ENCODE measurements around the gene CNGA3. TPM values are rescaled to one million over a fixed set of nuclear protein-coding genes. Genes with fewer than 3 reads are reported as not detected.

CNGA3 gene
- total RNA-seq, 4 donors from 2014 or later, result 0.40 to 1.8 (median 1.6) TPM; not detected in 1

DNA sequence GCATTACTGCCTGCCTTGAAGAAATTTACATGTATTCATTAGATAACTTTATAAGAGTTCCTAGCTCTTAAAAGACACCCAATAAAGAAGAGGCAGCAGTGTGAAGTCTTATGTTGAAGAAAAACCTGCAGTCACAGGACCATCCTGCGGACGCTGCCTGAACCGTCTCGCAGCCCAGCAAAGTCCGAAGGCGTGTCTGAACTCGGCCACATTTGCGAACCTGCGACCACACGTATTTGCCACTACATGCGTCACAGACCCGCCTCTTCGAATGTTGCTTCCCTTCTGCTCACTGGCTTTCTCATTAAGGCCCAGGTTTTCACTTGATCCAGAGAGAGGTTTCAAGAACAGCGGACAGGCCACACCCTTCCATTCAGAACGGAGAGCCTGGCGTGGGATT is 41.2 kb downstream of the CNGA3 start:
- intact Hi-C loops (cut with DNase I; ENCODE audit: low total_unique reads) (no loop called here), in situ Hi-C loops (cut with MboI; ENCODE audit: low pct_ligation_motif_present in 1 of 4, low pct_unique_long_range_greater_than_20kb in 1 of 4, low sequenced_read_pairs in 3 of 4) (loop anchor here (5.0 to 25.0 kb wide), 3 partner anchors 575 to 585 kb away; no protein-coding TSS in a partner anchor)
- Histone ChIP-seq H3K4me3 (no peak overlapping the region), H3K9me3 (no peaks in the 10 kb centered on the region), H3K4me1 (peaks cover 0 to 3% (median 1%) of the 10 kb centered on the region in 4 donors), H3K27me3 (no peaks in the 10 kb centered on the region), H3K36me3 (no peaks in the 10 kb centered on the region), H3K27ac (no peak overlapping the region)
- DNase-seq, result no peak
- 94% methylated on average over 16 of the region's 16 CpGs; no CpG with 5 or more reads in 1 of the 2 donors for WGBS, 2 donors (ENCODE audit: low coverage in 1 of 2)
- TF ChIP-seq POLR2A (IDR thresholded peaks at IDR 0.05) (no peak), POLR2AphosphoS5 (IDR thresholded peaks at IDR 0.05) (no peak), EP300 (IDR thresholded peaks at IDR 0.05; ENCODE audit: low read depth) (no peak)
- TF ChIP-seq, protein P1, sequence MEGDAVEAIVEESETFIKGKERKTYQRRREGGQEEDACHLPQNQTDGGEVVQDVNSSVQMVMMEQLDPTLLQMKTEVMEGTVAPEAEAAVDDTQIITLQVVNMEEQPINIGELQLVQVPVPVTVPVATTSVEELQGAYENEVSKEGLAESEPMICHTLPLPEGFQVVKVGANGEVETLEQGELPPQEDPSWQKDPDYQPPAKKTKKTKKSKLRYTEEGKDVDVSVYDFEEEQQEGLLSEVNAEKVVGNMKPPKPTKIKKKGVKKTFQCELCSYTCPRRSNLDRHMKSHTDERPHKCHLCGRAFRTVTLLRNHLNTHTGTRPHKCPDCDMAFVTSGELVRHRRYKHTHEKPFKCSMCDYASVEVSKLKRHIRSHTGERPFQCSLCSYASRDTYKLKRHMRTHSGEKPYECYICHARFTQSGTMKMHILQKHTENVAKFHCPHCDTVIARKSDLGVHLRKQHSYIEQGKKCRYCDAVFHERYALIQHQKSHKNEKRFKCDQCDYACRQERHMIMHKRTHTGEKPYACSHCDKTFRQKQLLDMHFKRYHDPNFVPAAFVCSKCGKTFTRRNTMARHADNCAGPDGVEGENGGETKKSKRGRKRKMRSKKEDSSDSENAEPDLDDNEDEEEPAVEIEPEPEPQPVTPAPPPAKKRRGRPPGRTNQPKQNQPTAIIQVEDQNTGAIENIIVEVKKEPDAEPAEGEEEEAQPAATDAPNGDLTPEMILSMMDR (IDR thresholded peaks at IDR 0.05), result no peak

DNA sequence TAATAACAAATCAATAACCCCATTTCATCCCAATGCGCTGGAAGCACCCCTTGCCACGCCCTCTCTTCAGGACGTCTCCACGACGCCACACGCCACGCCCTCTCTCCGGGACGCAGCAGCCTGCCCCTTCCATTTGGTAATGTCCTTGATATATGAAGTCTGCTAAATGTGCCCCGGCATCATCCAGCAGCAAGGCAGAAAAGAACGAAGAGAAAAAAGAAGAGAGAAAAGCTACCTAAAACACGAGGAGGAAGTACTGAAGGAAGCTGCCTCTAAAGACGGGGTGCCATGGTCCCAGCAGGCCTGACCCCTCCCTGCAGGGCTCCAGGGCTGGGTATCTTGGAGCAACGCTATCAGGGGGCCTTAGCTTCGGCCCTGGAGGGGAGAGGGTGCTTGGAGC is 41.8 kb downstream of the CNGA3 start:
- DNase-seq, result no peak
- in situ Hi-C loops (cut with MboI; ENCODE audit: low pct_ligation_motif_present in 1 of 4, low pct_unique_long_range_greater_than_20kb in 1 of 4, low sequenced_read_pairs in 3 of 4) (loop anchor here (5.0 to 25.0 kb wide), 3 partner anchors 576 to 586 kb away; no protein-coding TSS in a partner anchor), intact Hi-C loops (cut with DNase I; ENCODE audit: low total_unique reads) (no loop called here)
- H3K36me3 ChIP-seq, result no peaks in the 10 kb centered on the region
- H3K9me3 ChIP-seq, result no peaks in the 10 kb centered on the region
- H3K27ac ChIP-seq, result no peak overlapping the region
- H3K4me3 ChIP-seq, result no peak overlapping the region
- peaks cover 0 to 3% (median 1%) of the 10 kb centered on the region in 4 donors for H3K4me1 ChIP-seq
- 73 to 79% methylated on average over 12 to 15 of the region's 15 CpGs for WGBS, 2 donors (ENCODE audit: low coverage in 1 of 2)
- TF ChIP-seq POLR2A (IDR thresholded peaks at IDR 0.05), result no peak
- TF ChIP-seq, protein P1 (IDR thresholded peaks at IDR 0.05), result no peak
- no peak for TF ChIP-seq EP300 (IDR thresholded peaks at IDR 0.05; ENCODE audit: low read depth)
- TF ChIP-seq POLR2AphosphoS5 (IDR thresholded peaks at IDR 0.05), result no peak
- H3K27me3 ChIP-seq, result no peaks in the 10 kb centered on the region

DNA sequence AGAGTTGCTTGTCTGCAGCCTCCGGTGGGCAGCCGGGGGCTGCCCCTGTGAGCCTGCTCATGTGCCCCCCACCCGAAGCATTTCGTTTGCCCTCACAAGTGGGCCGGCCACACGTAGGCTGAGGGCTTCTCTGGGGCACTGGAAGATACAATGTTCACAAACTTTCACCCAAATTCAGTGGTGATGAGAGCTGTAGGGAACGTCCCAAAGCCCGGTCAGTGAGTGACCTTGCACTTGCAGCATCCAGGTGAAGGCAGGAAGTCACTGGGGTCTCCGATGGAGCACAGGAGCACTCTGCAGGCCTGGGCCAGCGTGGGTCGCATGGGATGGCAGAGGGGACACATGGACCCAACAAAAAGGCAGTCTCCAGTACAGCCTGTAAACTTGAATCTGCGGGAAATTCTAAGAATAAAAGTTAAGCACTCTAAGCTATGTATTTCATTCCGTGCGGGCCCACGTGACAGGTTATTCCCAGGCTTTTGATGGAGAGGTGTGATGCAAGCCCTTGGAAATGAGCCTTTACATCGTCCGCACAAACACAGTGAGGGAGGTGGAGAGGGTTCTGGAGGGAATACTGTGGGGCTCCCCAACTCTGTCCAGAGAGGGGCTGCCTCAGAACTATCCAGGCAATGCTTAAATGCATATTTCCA is 42.5 kb downstream of the CNGA3 start:
- H3K4me1 ChIP-seq, result peaks cover 0 to 3% (median 1%) of the 10 kb centered on the region in 4 donors
- no peak for DNase-seq
- H3K9me3 ChIP-seq, result no peaks in the 10 kb centered on the region
- in situ Hi-C loops (cut with MboI; ENCODE audit: low pct_ligation_motif_present in 1 of 4, low pct_unique_long_range_greater_than_20kb in 1 of 4, low sequenced_read_pairs in 3 of 4) (loop anchor here (5.0 to 25.0 kb wide), 3 partner anchors 576 to 586 kb away; no protein-coding TSS in a partner anchor), intact Hi-C loops (cut with DNase I; ENCODE audit: low total_unique reads) (no loop called here)
- TF ChIP-seq, protein P1 (IDR thresholded peaks at IDR 0.05), result no peak
- no peak for TF ChIP-seq POLR2A (IDR thresholded peaks at IDR 0.05)
- no peak for TF ChIP-seq POLR2AphosphoS5 (IDR thresholded peaks at IDR 0.05)
- TF ChIP-seq EP300 (IDR thresholded peaks at IDR 0.05; ENCODE audit: low read depth), result no peak
- H3K27ac ChIP-seq, result no peak overlapping the region
- H3K36me3 ChIP-seq, result no peaks in the 10 kb centered on the region
- 90 to 96% methylated on average over 8 to 17 of the region's 17 CpGs for WGBS, 2 donors (ENCODE audit: low coverage in 1 of 2)
- no peak overlapping the region for H3K4me3 ChIP-seq
- no peaks in the 10 kb centered on the region for H3K27me3 ChIP-seq

DNA sequence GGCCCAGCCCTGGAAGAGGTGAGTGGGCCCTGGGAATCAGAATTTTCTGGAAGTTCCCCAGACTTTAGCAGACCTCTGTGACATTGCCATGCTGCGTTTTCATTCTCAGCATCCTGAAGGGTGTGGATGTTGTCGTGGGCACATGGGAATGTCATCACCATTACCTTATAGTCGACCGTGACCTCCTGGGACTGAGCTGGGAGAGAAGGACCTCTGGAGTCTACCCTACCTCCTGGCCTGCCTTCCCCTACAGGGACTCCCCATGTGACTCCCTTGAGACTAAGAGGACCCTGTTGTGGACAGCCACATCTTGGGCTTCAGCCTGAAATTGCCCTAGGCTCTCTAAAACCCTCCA is 43.0 kb downstream of the CNGA3 start:
- DNase-seq, result no peak
- 92% methylated on average over 4 of the region's 4 CpGs; no CpG with 5 or more reads in 1 of the 2 donors for WGBS, 2 donors (ENCODE audit: low coverage in 1 of 2)
- H3K9me3 ChIP-seq, result no peaks in the 10 kb centered on the region
- in situ Hi-C loops (cut with MboI; ENCODE audit: low pct_ligation_motif_present in 1 of 4, low pct_unique_long_range_greater_than_20kb in 1 of 4, low sequenced_read_pairs in 3 of 4) (loop anchor here (5.0 to 25.0 kb wide), 3 partner anchors 577 to 587 kb away; no protein-coding TSS in a partner anchor), intact Hi-C loops (cut with DNase I; ENCODE audit: low total_unique reads) (no loop called here)
- no peak for TF ChIP-seq POLR2AphosphoS5 (IDR thresholded peaks at IDR 0.05)
- no peak for TF ChIP-seq POLR2A (IDR thresholded peaks at IDR 0.05)
- TF ChIP-seq, protein P1 (IDR thresholded peaks at IDR 0.05), result no peak
- no peak overlapping the region for H3K4me3 ChIP-seq
- no peak overlapping the region for H3K27ac ChIP-seq
- H3K36me3 ChIP-seq, result no peaks in the 10 kb centered on the region
- no peaks in the 10 kb centered on the region for H3K27me3 ChIP-seq
- peaks cover 0 to 3% (median 1%) of the 10 kb centered on the region in 4 donors for H3K4me1 ChIP-seq
